Transverse colon (tissue), 4 donors: ENCODE results near the gene MGAT4A.

Experiments used
- CTCF ChIP-seq, 5 experiments: fragments of 200-600 bp in 3 of 5; fragments of 450-650 bp in 2 of 5; sonication (generic) in 3 of 5; IDR thresholded peaks; 1 replicate in 2 of 5; 2 replicates in 3 of 5; pipeline ENCODE4 v1.5.1; 2016 to 2017; ENCODE audit warnings: antibody characterized with exemption in 5 of 5, inconsistent platforms in 3 of 5, mild to moderate bottlenecking in 2 of 5, moderate library complexity in 1 of 5
- POLR2A ChIP-seq: fragments of 450-650 bp; IDR thresholded peaks from one replicate; pipeline ENCODE4 v1.6.1; 2016; ENCODE audit warnings: antibody characterized with exemption, mild to moderate bottlenecking, moderate library complexity
- POLR2AphosphoS5 ChIP-seq, 3 donors: sonication (generic); formaldehyde crosslinking; IDR thresholded peaks; one replicate each; pipeline ENCODE4 v1.6.1; 2016; ENCODE audit warnings: antibody characterized with exemption in 3 of 3

GRCh38 chr2:98617149-98617548, 113.8 kb downstream of the MGAT4A start:
- TF ChIP-seq CTCF (IDR thresholded peaks at IDR 0.05) (no peak), POLR2A (no peak), POLR2AphosphoS5 (IDR thresholded peaks at IDR 0.05) (no peak)
